ENCODE measurements around the gene PIK3CD.

- TF ChIP-seq, protein P1, sequence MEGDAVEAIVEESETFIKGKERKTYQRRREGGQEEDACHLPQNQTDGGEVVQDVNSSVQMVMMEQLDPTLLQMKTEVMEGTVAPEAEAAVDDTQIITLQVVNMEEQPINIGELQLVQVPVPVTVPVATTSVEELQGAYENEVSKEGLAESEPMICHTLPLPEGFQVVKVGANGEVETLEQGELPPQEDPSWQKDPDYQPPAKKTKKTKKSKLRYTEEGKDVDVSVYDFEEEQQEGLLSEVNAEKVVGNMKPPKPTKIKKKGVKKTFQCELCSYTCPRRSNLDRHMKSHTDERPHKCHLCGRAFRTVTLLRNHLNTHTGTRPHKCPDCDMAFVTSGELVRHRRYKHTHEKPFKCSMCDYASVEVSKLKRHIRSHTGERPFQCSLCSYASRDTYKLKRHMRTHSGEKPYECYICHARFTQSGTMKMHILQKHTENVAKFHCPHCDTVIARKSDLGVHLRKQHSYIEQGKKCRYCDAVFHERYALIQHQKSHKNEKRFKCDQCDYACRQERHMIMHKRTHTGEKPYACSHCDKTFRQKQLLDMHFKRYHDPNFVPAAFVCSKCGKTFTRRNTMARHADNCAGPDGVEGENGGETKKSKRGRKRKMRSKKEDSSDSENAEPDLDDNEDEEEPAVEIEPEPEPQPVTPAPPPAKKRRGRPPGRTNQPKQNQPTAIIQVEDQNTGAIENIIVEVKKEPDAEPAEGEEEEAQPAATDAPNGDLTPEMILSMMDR (IDR thresholded peaks at IDR 0.05; ENCODE audit: low read length): no peak
- no peak for TF ChIP-seq EZH2 (IDR thresholded peaks at IDR 0.05; ENCODE audit: borderline replicate concordance, low read length)
These were observed 107.1 kb downstream of the PIK3CD start for GRCh38 chr1:9758559-9759121.

Measured in OCI-LY1 (cell line).